HepG2 (cell line): ENCODE results near the gene AFTPH. TPM values are rescaled to one million over a fixed set of nuclear protein-coding genes. Genes with fewer than 3 reads are reported as not detected.

Source experiments
- BCL6 ChIP-seq: IDR thresholded peaks from 2 replicates; pipeline ENCODE4 v1.6.1; 2016; ENCODE audit warnings: missing genetic modification reagents, missing compliant biosample characterization
- BRD4 ChIP-seq: sonication (generic); formaldehyde crosslinking; IDR thresholded peaks from 2 replicates; pipeline ENCODE4 v1.4.0; 2020; ENCODE audit warnings: missing genetic modification reagents
- ETS1 ChIP-seq: sonication (generic); formaldehyde crosslinking; IDR thresholded peaks from 2 replicates; pipeline ENCODE4 v1.4.0; 2020; ENCODE audit warnings: missing genetic modification reagents
- KLF13 ChIP-seq: sonication (generic); formaldehyde crosslinking; IDR thresholded peaks from 2 replicates; pipeline ENCODE4 v1.4.0; 2020; ENCODE audit warnings: mild to moderate bottlenecking, missing genetic modification reagents
- MED8 ChIP-seq: sonication (generic); formaldehyde crosslinking; IDR thresholded peaks from 2 replicates; pipeline ENCODE4 v1.8.1; 2023; ENCODE audit warnings: mild to moderate bottlenecking, missing genetic modification reagents; ENCODE audit not compliant: insufficient replicate concordance
- NCOR1 ChIP-seq: fragments of 200-600 bp; sonication (generic); IDR thresholded peaks from 2 replicates; pipeline ENCODE4 v1.7.0; 2017; ENCODE audit warnings: antibody characterized with exemption, low read length, borderline replicate concordance
- RXRA ChIP-seq: sonication (generic); formaldehyde crosslinking; IDR thresholded peaks from 2 replicates; pipeline ENCODE4 v1.5.1; 2020; ENCODE audit warnings: missing genetic modification reagents
- SAP130 ChIP-seq: IDR thresholded peaks from 2 replicates; pipeline ENCODE4 v1.6.1; 2016; ENCODE audit warnings: low read depth
- UBTF ChIP-seq: sonication (generic); formaldehyde crosslinking; IDR thresholded peaks from 2 replicates; pipeline ENCODE4 v1.4.0; 2020; ENCODE audit warnings: mild to moderate bottlenecking, missing genetic modification reagents
- ZNF607 ChIP-seq: sonication (generic); formaldehyde crosslinking; IDR thresholded peaks from 2 replicates; pipeline ENCODE4 v1.5.1; 2020; ENCODE audit warnings: missing genetic modification reagents, mild to moderate bottlenecking, borderline replicate concordance
- ZNF619 ChIP-seq: sonication (generic); formaldehyde crosslinking; IDR thresholded peaks from 2 replicates; pipeline ENCODE4 v1.4.0; 2020; ENCODE audit warnings: mild to moderate bottlenecking, missing genetic modification reagents
- ZNF816 ChIP-seq: sonication (generic); formaldehyde crosslinking; IDR thresholded peaks from 2 replicates; pipeline ENCODE4 v1.8.0; 2022; ENCODE audit warnings: missing genetic modification reagents, mild to moderate bottlenecking, borderline replicate concordance
- ZSCAN30 ChIP-seq: sonication (generic); formaldehyde crosslinking; IDR thresholded peaks from 2 replicates; pipeline ENCODE4 v1.5.0; 2020; ENCODE audit warnings: mild to moderate bottlenecking, missing genetic modification reagents
- polyA plus RNA-seq, 8 experiments: library from polyadenylated mRNA; depleted of rRNA in 3 of 8; stranded (reverse) in 7 of 8; unstranded in 1 of 8; fragments of >200 nt; fragmentation: Illumina TruSeq in 4 of 8; extraction: Trizol in 4 of 8; gene quantifications; 2 replicates each; pipeline versions ENCODE4 v1.2.1 to v1.2.3, GENCODE V29; 2011 to 2016; ENCODE audit warnings: low read depth in 4 of 8, missing spikeins in 1 of 8, mixed read lengths in 1 of 8; ENCODE audit not compliant: insufficient read depth in 1 of 8
- total RNA-seq, 5 experiments: library from RNA; depleted of rRNA; stranded (reverse); fragments of >200 nt; fragmentation: Illumina TruSeq; extraction: Trizol; gene quantifications; 2 replicates each; pipeline ENCODE4 v1.2.3, GENCODE V29; 2016; ENCODE audit warnings: low read depth in 1 of 5
- TF ChIP-seq, protein P1 (sequence below): sonication (generic); formaldehyde crosslinking; IDR thresholded peaks from 2 replicates; pipeline ENCODE4 v1.5.0; 2020; ENCODE audit warnings: missing genetic modification reagents
- TF ChIP-seq, protein P2 (sequence below): IDR thresholded peaks from 2 replicates; pipeline ENCODE4 v1.6.1; 2012; ENCODE audit warnings: inconsistent platforms
- TF ChIP-seq, protein P3 (sequence below): sonication (generic); formaldehyde crosslinking; IDR thresholded peaks from 2 replicates; pipeline ENCODE4 v1.5.1; 2020; ENCODE audit warnings: missing genetic modification reagents, mild to moderate bottlenecking, borderline replicate concordance
- TF ChIP-seq, protein P4 (sequence below), 2 experiments: sonication (generic) in 1 of 2; formaldehyde crosslinking in 1 of 2; IDR thresholded peaks; 2 replicates each; pipeline versions ENCODE4 v1.5.1 to v1.6.1; 2011 to 2020; ENCODE audit warnings: borderline replicate concordance in 1 of 2, low read depth in 1 of 2, low read length in 1 of 2, mild to moderate bottlenecking in 1 of 2, missing genetic modification reagents in 1 of 2, moderate library complexity in 1 of 2

AFTPH gene
- total and polyA plus RNA-seq, 2 of the 13 experiments (the other 11 are each of a cell fraction or from before 2014, with no cell fraction given), result 27.5 to 36.8 TPM

DNA sequence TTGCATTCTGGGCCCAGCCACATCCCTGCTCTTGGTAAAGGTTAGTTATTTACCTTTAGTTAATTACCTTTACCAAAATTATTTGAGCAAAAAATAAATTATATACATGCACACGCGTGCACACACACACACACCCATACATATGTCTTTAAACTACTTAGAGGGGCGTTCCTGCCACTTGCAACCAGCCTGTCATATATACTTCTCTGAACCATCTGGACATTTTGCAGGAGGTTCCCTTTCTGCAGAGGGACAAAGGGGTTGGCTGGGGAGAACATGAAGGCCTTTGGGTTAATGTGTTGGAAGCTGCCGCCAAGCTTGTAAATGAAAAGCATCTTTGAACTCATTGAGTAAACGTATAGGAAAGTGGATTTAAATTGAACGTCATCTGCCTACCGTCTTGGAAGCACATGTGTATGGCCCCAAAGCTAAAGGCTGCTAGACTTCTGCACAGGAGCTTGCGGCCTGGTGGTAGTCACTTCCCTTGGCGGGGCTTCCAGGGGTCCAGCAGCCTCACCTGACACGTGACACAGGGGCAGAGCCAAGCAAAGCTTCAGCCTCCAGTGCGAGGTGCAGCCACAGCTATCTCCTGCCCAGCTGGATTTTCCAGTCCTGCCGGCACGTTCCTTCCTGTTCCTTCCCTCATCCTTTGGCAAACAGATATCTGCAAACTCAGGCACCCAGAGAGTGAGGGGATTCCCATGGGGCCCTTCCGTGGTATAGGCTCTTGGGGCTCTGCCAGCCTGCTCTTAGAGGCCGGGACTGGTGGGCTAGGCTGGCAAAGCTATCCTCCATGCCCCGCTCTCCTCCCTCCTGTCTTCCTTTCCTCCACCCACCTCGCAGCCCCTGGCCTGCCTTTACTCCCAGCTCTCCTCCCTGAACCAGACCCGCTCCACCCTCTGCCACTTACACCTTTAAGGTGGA is 83.5 kb downstream of the AFTPH start (continued):
- TF ChIP-seq, protein P1, sequence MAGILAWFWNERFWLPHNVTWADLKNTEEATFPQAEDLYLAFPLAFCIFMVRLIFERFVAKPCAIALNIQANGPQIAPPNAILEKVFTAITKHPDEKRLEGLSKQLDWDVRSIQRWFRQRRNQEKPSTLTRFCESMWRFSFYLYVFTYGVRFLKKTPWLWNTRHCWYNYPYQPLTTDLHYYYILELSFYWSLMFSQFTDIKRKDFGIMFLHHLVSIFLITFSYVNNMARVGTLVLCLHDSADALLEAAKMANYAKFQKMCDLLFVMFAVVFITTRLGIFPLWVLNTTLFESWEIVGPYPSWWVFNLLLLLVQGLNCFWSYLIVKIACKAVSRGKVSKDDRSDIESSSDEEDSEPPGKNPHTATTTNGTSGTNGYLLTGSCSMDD (CRISPR knock-in tag), result no peak
- TF ChIP-seq ZSCAN30 (no peak), BCL6 (CRISPR knock-in tag) (no peak), ZNF607 (CRISPR knock-in tag) (no peak), UBTF (CRISPR knock-in tag) (no peak), RXRA (CRISPR knock-in tag) (no peak), NCOR1 (no peak), KLF13 (CRISPR knock-in tag) (no peak), SAP130 (CRISPR knock-in tag) (peak; percentile 17; the same call in 1 of the 2 replicates), MED8 (no peak), ETS1 (no peak), ZNF816 (CRISPR knock-in tag) (no peak), BRD4 (no peak), ZNF619 (CRISPR knock-in tag) (0 out of 2 replicates have a peak, but pooled peaks have one; percentile 46)
- TF ChIP-seq, protein P2, sequence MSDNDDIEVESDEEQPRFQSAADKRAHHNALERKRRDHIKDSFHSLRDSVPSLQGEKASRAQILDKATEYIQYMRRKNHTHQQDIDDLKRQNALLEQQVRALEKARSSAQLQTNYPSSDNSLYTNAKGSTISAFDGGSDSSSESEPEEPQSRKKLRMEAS, result peak; percentile 16; the same call in 1 of the 2 replicates
- TF ChIP-seq, protein P3, sequence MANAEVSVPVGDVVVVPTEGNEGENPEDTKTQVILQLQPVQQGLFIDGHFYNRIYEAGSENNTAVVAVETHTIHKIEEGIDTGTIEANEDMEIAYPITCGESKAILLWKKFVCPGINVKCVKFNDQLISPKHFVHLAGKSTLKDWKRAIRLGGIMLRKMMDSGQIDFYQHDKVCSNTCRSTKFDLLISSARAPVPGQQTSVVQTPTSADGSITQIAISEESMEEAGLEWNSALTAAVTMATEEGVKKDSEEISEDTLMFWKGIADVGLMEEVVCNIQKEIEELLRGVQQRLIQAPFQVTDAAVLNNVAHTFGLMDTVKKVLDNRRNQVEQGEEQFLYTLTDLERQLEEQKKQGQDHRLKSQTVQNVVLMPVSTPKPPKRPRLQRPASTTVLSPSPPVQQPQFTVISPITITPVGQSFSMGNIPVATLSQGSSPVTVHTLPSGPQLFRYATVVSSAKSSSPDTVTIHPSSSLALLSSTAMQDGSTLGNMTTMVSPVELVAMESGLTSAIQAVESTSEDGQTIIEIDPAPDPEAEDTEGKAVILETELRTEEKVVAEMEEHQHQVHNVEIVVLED (CRISPR knock-in tag), result no peak
- TF ChIP-seq, protein P4, sequence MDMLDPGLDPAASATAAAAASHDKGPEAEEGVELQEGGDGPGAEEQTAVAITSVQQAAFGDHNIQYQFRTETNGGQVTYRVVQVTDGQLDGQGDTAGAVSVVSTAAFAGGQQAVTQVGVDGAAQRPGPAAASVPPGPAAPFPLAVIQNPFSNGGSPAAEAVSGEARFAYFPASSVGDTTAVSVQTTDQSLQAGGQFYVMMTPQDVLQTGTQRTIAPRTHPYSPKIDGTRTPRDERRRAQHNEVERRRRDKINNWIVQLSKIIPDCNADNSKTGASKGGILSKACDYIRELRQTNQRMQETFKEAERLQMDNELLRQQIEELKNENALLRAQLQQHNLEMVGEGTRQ (IDR thresholded peaks at IDR 0.05; ENCODE audit: low read depth, low read length), result no peak
- TF ChIP-seq, protein P4 (CRISPR knock-in tag; IDR thresholded peaks at IDR 0.05; ENCODE audit: borderline replicate concordance), result peak; percentile 37; the same call in 1 of the 2 replicates
